HEK293 (cell line): ENCODE measurements around the gene LAMP5.

Source experiments
- CTCF ChIP-seq: fragments of 450-650 bp; formaldehyde crosslinking; IDR thresholded peaks from 2 replicates; pipeline ENCODE4 v1.5.1; 2016; ENCODE audit warnings: missing biosample characterization, missing genetic modification characterization
- INSM2 ChIP-seq: fragments of 450-650 bp; formaldehyde crosslinking; IDR thresholded peaks from 2 replicates; pipeline ENCODE4 v1.5.1; 2016; ENCODE audit warnings: missing biosample characterization, missing genetic modification characterization
- ZNF121 ChIP-seq: fragments of 450-650 bp; formaldehyde crosslinking; IDR thresholded peaks from 2 replicates; pipeline ENCODE4 v1.5.1; 2016; ENCODE audit warnings: missing biosample characterization, missing genetic modification characterization
- ZNF311 ChIP-seq: fragments of 450-650 bp; formaldehyde crosslinking; IDR thresholded peaks from 2 replicates; pipeline ENCODE4 v1.5.1; 2017; ENCODE audit warnings: missing biosample characterization, missing genetic modification characterization, borderline replicate concordance

GRCh38 chr20:9485614-9486340 is 28.6 kb upstream of the LAMP5 start:
- TF ChIP-seq CTCF (tag by site-specific recombination), result no peak
- no peak for TF ChIP-seq INSM2 (tag by site-specific recombination)
- no peak for TF ChIP-seq ZNF311 (tag by site-specific recombination)
- TF ChIP-seq ZNF121, result no peak
